ENCODE measurements around the gene DGKI. TPM values are rescaled to one million over a fixed set of nuclear protein-coding genes. Genes with fewer than 3 reads are reported as not detected.

DGKI gene
- total RNA-seq, 2 experiments from 2014 or later: 0.53 to 0.91 TPM

- peaks cover 18% of the 10 kb centered on the region for H3K4me1 Mint-ChIP-seq
- H3K27ac Mint-ChIP-seq: no peak overlapping the region
- H3K4me3 Mint-ChIP-seq: no peak overlapping the region
- DNase-seq: no peak
- POLR2A ChIA-PET: no interaction called here
- H3K36me3 Mint-ChIP-seq (ENCODE audit: low read depth): peaks cover 48% of the 10 kb centered on the region
- CTCF ChIA-PET: interaction anchor here (0.8 to 0.9 kb wide), 2 partner anchors 21 to 122 kb away, joined by 4 to 7 read pairs; no protein-coding TSS in a partner anchor
- H3K9me3 Mint-ChIP-seq: no peaks in the 10 kb centered on the region
- no peaks in the 10 kb centered on the region for H3K27me3 Mint-ChIP-seq
Measured at GRCh38 chr7:137880432-137880831, 33.7 kb upstream of the DGKI start.

GRCh38 chr7:137879357-137880158 is 32.8 kb upstream of the DGKI start:
- no peaks in the 10 kb centered on the region for H3K9me3 Mint-ChIP-seq
- H3K4me1 Mint-ChIP-seq: peaks cover 18% of the 10 kb centered on the region
- no peaks in the 10 kb centered on the region for H3K27me3 Mint-ChIP-seq
- ChIA-PET POLR2A (interaction anchor here (0.7 kb wide), 1 partner anchor 627 kb away, joined by 3 read pairs; no protein-coding TSS in a partner anchor), CTCF (interaction anchor here (0.8 to 1.4 kb wide), 2 partner anchors 123 to 129 kb away, joined by 3 to 4 read pairs; no protein-coding TSS in a partner anchor)
- no peak for DNase-seq
- no peak overlapping the region for H3K4me3 Mint-ChIP-seq
- H3K27ac Mint-ChIP-seq: no peak overlapping the region
- peaks cover 50% of the 10 kb centered on the region for H3K36me3 Mint-ChIP-seq (ENCODE audit: low read depth)

DNA sequence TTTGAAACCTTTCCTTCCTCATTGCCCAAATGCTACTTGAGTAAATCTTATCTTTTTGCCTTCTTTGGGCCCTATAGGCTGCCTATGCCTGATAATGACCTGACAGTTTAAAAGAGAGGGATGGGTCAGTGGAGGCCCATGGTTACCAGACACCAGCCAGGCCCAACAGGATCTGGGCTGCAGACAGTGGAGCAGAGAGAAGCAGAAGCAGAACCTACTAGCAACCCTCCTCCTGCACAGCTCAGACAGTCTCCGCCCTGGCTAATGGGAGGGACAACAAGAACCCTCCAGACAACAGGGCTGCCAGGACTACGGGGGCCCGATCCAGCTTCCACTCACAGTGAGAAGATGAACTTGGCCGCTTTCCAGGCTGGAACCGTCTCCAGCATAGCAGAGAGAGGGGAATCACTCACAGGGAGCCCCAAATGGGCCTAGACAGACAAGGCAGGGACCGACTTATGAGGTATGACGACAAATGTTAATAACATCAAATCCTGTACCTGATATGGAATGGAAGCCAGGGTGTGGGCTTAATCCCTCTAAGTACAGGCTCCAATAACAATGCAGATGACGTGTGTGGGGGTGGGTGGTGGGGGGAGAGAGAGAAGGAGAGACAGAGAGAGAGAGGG is 31.7 kb upstream of the DGKI start:
- CTCF ChIA-PET: interaction anchor here (1.4 kb wide), 1 partner anchor 131 kb away, joined by 3 read pairs; no protein-coding TSS in a partner anchor
- Mint-ChIP-seq H3K27me3 (no peaks in the 10 kb centered on the region), H3K27ac (no peak overlapping the region), H3K36me3 (ENCODE audit: low read depth) (peaks cover 49% of the 10 kb centered on the region), H3K9me3 (no peaks in the 10 kb centered on the region), H3K4me1 (peaks cover 24% of the 10 kb centered on the region), H3K4me3 (no peak overlapping the region)
- DNase-seq: no peak
- POLR2A ChIA-PET: no interaction called here

DNA sequence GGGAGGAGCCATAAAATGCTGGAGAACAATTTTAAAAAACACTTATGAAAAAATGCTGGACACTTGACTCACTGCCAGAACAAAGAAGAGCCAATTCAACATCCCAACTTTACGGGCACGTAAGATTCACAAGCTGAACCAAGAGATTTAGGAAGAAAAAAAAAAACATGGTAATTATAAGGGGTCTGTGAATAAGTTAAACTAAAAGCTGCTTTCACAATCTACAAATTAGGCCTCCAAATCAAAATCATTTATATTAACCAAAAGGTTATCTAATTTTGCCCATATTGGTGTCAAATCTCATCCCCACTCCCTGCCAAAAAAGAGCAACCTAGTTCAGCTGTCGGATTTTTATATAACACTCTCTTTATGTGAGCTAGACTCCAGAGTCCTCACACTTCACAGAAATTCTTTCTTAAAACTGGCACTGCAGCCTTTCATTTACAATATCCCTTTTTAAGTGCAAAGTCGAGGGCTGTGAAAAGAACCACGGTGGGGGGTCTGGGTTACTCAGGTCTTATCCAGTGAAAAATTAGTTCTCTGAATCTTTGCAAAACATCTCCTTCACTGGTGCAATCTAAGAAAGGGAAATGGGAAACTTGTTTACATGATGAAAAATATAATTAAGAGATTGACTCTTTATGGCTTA is 30.4 kb upstream of the DGKI start:
- POLR2A ChIA-PET: no interaction called here
- no peak for DNase-seq
- no peak overlapping the region for H3K4me3 Mint-ChIP-seq
- no peaks in the 10 kb centered on the region for H3K9me3 Mint-ChIP-seq
- no peak overlapping the region for H3K27ac Mint-ChIP-seq
- CTCF ChIA-PET: no interaction called here
- H3K4me1 Mint-ChIP-seq: peaks cover 18% of the 10 kb centered on the region
- peaks cover 55% of the 10 kb centered on the region for H3K36me3 Mint-ChIP-seq (ENCODE audit: low read depth)
- no peaks in the 10 kb centered on the region for H3K27me3 Mint-ChIP-seq

GRCh38 chr7:137875746-137876145 is 29.0 kb upstream of the DGKI start:
- no peak for DNase-seq
- no peak overlapping the region for H3K27ac Mint-ChIP-seq
- POLR2A ChIA-PET: no interaction called here
- peaks cover 12% of the 10 kb centered on the region for H3K4me1 Mint-ChIP-seq
- no peaks in the 10 kb centered on the region for H3K9me3 Mint-ChIP-seq
- peaks cover 51% of the 10 kb centered on the region for H3K36me3 Mint-ChIP-seq (ENCODE audit: low read depth)
- CTCF ChIA-PET: interaction anchor here (0.5 to 0.8 kb wide), 2 partner anchors 20 to 232 kb away, joined by 3 read pairs; no protein-coding TSS in a partner anchor
- no peak overlapping the region for H3K4me3 Mint-ChIP-seq
- no peaks in the 10 kb centered on the region for H3K27me3 Mint-ChIP-seq

DNA sequence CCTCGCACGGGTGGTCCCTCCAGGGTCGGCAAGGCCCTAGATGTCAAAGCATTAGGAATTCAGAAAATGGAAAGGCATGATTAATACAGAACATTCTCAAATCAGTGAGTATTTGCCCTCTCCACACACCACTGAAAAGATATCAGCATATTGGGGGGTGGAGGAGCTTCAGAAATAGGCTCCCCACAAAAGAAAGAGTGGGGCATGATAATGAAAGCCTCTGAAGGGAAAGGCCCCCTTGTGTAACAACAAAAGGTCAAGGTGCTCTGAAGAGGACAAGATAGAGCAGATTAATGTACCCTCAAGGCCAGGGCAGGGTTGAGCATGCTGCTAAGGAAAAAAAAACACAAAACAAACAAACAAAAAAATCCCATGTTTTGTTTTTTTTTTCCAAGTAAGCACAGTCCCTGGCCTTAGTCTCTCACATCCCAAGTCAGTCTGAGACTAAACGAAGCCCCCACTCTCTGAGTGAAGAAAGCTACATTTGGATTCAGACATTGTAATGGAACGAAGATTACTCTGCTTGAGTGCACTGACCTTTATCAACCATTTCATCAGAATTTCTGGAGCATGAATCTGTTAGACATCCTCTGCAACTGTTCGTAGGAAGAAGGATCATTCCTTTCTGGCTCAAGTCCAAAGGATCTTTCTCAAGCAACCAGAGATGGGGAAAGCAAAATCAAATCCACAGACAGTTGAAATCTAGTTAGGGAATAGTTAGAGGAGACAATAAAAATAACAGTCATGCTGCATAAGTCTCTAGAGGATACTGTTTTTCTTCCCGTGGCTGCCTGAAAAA is 27.4 kb upstream of the DGKI start:
- Mint-ChIP-seq H3K9me3 (no peaks in the 10 kb centered on the region), H3K4me1 (peaks cover 8% of the 10 kb centered on the region), H3K27me3 (no peaks in the 10 kb centered on the region), H3K4me3 (no peak overlapping the region), H3K27ac (no peak overlapping the region), H3K36me3 (ENCODE audit: low read depth) (peaks cover 41% of the 10 kb centered on the region)
- ChIA-PET POLR2A (no interaction called here), CTCF (interaction anchor here (1.1 kb wide), 1 partner anchor 39 kb away, joined by 4 read pairs; no protein-coding TSS in a partner anchor)
- no peak for DNase-seq

- CTCF ChIA-PET: no interaction called here
- H3K4me3 Mint-ChIP-seq: no peak overlapping the region
- DNase-seq: no peak
- peaks cover 35% of the 10 kb centered on the region for H3K36me3 Mint-ChIP-seq (ENCODE audit: low read depth)
- no peak overlapping the region for H3K27ac Mint-ChIP-seq
- H3K9me3 Mint-ChIP-seq: no peaks in the 10 kb centered on the region
- H3K4me1 Mint-ChIP-seq: peaks cover 7% of the 10 kb centered on the region
- H3K27me3 Mint-ChIP-seq: no peaks in the 10 kb centered on the region
- POLR2A ChIA-PET: no interaction called here
Measured at GRCh38 chr7:137873524-137873923, 26.8 kb upstream of the DGKI start.

- no peak overlapping the region for H3K27ac Mint-ChIP-seq
- H3K9me3 Mint-ChIP-seq: peaks cover 2% of the 10 kb centered on the region
- H3K27me3 Mint-ChIP-seq: no peaks in the 10 kb centered on the region
- POLR2A ChIA-PET: no interaction called here
- no peak for DNase-seq
- no peak overlapping the region for H3K4me3 Mint-ChIP-seq
- peaks cover 45% of the 10 kb centered on the region for H3K36me3 Mint-ChIP-seq (ENCODE audit: low read depth)
- peaks cover 7% of the 10 kb centered on the region for H3K4me1 Mint-ChIP-seq
- CTCF ChIA-PET: no interaction called here
Measured at GRCh38 chr7:137871170-137871915, 24.6 kb upstream of the DGKI start.

DNA sequence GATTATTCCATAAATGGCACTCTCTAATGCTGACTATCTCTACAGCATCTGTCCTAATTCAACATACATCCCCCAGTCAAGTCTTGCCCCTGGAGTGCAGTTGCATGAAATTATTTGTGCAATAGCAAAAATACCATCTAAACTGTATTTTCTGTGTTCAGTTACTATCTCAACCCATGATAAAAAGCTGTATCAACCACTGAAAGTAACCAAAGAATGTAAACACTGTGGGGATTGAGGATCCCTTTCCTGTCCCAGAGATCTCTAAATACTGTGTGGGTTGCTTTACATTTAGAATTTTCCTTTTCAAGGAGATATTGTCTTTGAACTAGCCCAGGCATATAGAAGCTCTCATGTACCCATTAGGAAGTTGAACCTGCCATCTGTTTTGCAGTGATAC is 23.9 kb upstream of the DGKI start:
- Mint-ChIP-seq H3K4me1 (peaks cover 7% of the 10 kb centered on the region), H3K36me3 (ENCODE audit: low read depth) (peaks cover 49% of the 10 kb centered on the region), H3K27ac (no peak overlapping the region), H3K9me3 (peaks cover 7% of the 10 kb centered on the region), H3K4me3 (no peak overlapping the region), H3K27me3 (no peaks in the 10 kb centered on the region)
- CTCF ChIA-PET: no interaction called here
- POLR2A ChIA-PET: no interaction called here
- no peak for DNase-seq

GRCh38 chr7:137870078-137870477 is 23.3 kb upstream of the DGKI start:
- no peak for DNase-seq
- Mint-ChIP-seq H3K4me1 (peaks cover 7% of the 10 kb centered on the region), H3K4me3 (no peak overlapping the region), H3K27ac (no peak overlapping the region), H3K9me3 (peaks cover 12% of the 10 kb centered on the region), H3K27me3 (no peaks in the 10 kb centered on the region), H3K36me3 (ENCODE audit: low read depth) (peaks cover 53% of the 10 kb centered on the region)
- POLR2A ChIA-PET: no interaction called here
- CTCF ChIA-PET: no interaction called here

DNA sequence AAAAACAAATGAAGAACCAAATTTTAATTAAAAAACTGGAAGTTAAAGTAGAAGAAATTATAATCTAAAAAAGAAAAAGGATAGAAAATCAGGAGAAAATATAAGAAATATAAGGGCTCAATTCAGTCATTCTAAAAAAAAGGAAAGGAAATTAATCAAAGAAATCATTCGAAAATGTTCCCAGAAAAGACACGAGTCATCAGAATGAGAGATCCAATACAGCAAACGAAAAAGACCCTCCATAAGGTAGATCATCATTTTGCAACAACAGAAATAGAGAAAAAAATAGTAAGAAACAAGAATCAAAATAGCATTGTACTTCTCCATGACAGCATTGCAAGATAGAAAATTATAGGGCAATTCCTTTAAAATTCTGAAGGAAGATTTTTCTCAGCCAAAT is 22.5 kb upstream of the DGKI start:
- POLR2A ChIA-PET: no interaction called here
- DNase-seq: no peak
- CTCF ChIA-PET: no interaction called here
- Mint-ChIP-seq H3K27me3 (no peaks in the 10 kb centered on the region), H3K4me1 (peaks cover 7% of the 10 kb centered on the region), H3K9me3 (peaks cover 13% of the 10 kb centered on the region), H3K4me3 (no peak overlapping the region), H3K36me3 (ENCODE audit: low read depth) (peaks cover 56% of the 10 kb centered on the region), H3K27ac (no peak overlapping the region)

GRCh38 chr7:137867289-137867688 is 20.5 kb upstream of the DGKI start:
- ChIA-PET POLR2A (no interaction called here), CTCF (no interaction called here)
- Mint-ChIP-seq H3K27ac (no peak overlapping the region), H3K27me3 (no peaks in the 10 kb centered on the region), H3K36me3 (ENCODE audit: low read depth) (peaks cover 50% of the 10 kb centered on the region), H3K9me3 (peaks cover 13% of the 10 kb centered on the region), H3K4me3 (no peak overlapping the region), H3K4me1 (peaks cover 3% of the 10 kb centered on the region)
- DNase-seq: no peak

Data from activated CD4-positive, alpha-beta memory T cell treated with anti-CD3 and anti-CD28 coated beads, Interleukin-2, amount 10 ng/mL, durations not matched to agents 7 days and 5 days (primary cell).